ENCODE results near the gene DGCR2. TPM values are rescaled to one million over a fixed set of nuclear protein-coding genes. Genes with fewer than 3 reads are reported as not detected.

The DGCR2 gene
- total and polyA plus RNA-seq, 2 of the 4 experiments (the other 2 are of a cell fraction) = 17.2 to 35.4 TPM

DNA sequence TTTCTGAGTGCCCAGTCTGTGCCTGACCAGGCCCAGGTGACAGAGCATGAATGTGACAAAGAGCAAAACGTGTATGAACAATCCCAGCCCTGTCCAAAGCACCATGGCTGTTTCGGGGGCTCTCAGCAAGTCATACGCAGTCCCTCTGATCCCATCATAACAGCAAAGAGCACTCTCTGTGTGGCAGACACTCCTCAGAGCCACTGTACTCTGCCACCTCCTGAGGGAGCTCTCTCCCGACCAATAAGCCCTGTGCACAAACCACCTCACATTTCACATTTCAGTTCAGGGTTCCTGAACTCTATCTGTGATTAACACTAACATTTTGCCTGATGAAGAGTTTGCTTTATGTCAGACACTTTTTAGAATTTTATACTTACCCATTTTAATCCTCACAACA, 6.6 kb downstream of the DGCR2 start:
- H3K27me3 ChIP-seq (ENCODE audit: control insufficient read depth, insufficient read depth, low read length) = no peaks in the 10 kb centered on the region
- ATAC-seq (ENCODE audit: low read depth) = peak; percentile 56
- TF ChIP-seq RFX5 (IDR thresholded peaks at IDR 0.05; ENCODE audit: low read depth, low read length) (no peak), BHLHE40 (IDR thresholded peaks at IDR 0.05; ENCODE audit: low read depth, low read length) (no peak), NFE2L2 (IDR thresholded peaks at IDR 0.05; ENCODE audit: low read depth, low read length) (no peak), CEBPB (IDR thresholded peaks at IDR 0.05; ENCODE audit: low read depth, low read length) (no peak), SMC3 (IDR thresholded peaks at IDR 0.05; ENCODE audit: low read depth, low read length) (no peak), RAD21 (IDR thresholded peaks at IDR 0.05; ENCODE audit: low read length) (no peak)
- TF ChIP-seq, protein P1, sequence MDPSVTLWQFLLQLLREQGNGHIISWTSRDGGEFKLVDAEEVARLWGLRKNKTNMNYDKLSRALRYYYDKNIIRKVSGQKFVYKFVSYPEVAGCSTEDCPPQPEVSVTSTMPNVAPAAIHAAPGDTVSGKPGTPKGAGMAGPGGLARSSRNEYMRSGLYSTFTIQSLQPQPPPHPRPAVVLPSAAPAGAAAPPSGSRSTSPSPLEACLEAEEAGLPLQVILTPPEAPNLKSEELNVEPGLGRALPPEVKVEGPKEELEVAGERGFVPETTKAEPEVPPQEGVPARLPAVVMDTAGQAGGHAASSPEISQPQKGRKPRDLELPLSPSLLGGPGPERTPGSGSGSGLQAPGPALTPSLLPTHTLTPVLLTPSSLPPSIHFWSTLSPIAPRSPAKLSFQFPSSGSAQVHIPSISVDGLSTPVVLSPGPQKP (IDR thresholded peaks at IDR 0.05; ENCODE audit: borderline replicate concordance, low read depth, low read length) = no peak
- TF ChIP-seq, protein P2, sequence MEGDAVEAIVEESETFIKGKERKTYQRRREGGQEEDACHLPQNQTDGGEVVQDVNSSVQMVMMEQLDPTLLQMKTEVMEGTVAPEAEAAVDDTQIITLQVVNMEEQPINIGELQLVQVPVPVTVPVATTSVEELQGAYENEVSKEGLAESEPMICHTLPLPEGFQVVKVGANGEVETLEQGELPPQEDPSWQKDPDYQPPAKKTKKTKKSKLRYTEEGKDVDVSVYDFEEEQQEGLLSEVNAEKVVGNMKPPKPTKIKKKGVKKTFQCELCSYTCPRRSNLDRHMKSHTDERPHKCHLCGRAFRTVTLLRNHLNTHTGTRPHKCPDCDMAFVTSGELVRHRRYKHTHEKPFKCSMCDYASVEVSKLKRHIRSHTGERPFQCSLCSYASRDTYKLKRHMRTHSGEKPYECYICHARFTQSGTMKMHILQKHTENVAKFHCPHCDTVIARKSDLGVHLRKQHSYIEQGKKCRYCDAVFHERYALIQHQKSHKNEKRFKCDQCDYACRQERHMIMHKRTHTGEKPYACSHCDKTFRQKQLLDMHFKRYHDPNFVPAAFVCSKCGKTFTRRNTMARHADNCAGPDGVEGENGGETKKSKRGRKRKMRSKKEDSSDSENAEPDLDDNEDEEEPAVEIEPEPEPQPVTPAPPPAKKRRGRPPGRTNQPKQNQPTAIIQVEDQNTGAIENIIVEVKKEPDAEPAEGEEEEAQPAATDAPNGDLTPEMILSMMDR (conservative IDR thresholded peaks at IDR 0.05; ENCODE audit: low read depth, low read length) = 0 out of 2 replicates have a peak, but pooled peaks have one; percentile 13
- no peak overlapping the region for H4K91ac ChIP-seq (ENCODE audit: insufficient read depth, low read depth, low read length)
- no peak overlapping the region for H2AK9ac ChIP-seq (replicated peaks; ENCODE audit: low read depth, low read length, poor library complexity)
- peaks cover 84% of the 10 kb centered on the region for H4K20me1 ChIP-seq (ENCODE audit: insufficient read depth, low read length)
- no peak overlapping the region for H3K4me3 ChIP-seq (ENCODE audit: insufficient read depth, low read depth, low read length)
- H3K36me3 ChIP-seq (ENCODE audit: control insufficient read depth, insufficient read depth, low read length) = peaks cover 6% of the 10 kb centered on the region; the same call in 1 of the 2 replicates
- ChIA-PET POLR2A (ENCODE audit: unreplicated experiment) (no interaction called here), CTCF (no interaction called here)
- H3K9ac ChIP-seq (ENCODE audit: low read depth, low read length) = no peak overlapping the region
- no peak overlapping the region for H2AK5ac ChIP-seq (ENCODE audit: low read depth, low read length)
- H3K56ac ChIP-seq (ENCODE audit: extremely low read depth, insufficient read depth, low read length) = no peak overlapping the region
- H3K27ac ChIP-seq (ENCODE audit: insufficient read depth, low read length) = no peak overlapping the region
- no TSS peak for BruUV-seq (replicated peaks)
- in situ Hi-C loops (cut with MboI; ENCODE audit: low sequenced_read_pairs) (no loop called here), dilution Hi-C loops (cut with HindIII; ENCODE audit: low sequenced_read_pairs, unreplicated experiment) (no loop called here), intact Hi-C loops (cut with micrococcal nuclease) (no loop called here)
- no peak overlapping the region for H4K8ac ChIP-seq (ENCODE audit: low read depth in 2 of 2, low read length in 2 of 2)
- no peak overlapping the region for H2BK20ac ChIP-seq (ENCODE audit: low read depth, low read length)
- no peak overlapping the region for H3K4me2 ChIP-seq (ENCODE audit: low read depth, low read length)
- H2AFZ ChIP-seq (replicated peaks; ENCODE audit: low read length, poor library complexity) = no peak overlapping the region
- no peak overlapping the region for H3K18ac ChIP-seq (ENCODE audit: low read depth, low read length)
- H2BK15ac ChIP-seq (ENCODE audit: low read depth, low read length) = no peak overlapping the region
- peaks cover 33 to 80% of the 10 kb centered on the region in 2 experiments for H3K79me1 ChIP-seq (ENCODE audit: low read depth in 1 of 2, low read length in 2 of 2)
- DNase-seq = no peak
- no peak overlapping the region for H2BK5ac ChIP-seq (ENCODE audit: low read depth, low read length, poor library complexity, severe bottlenecking)
- no peak overlapping the region for H3K23ac ChIP-seq (ENCODE audit: low read depth, low read length)
- WGBS, 2 experiments (ENCODE audit: extremely low coverage in 2 of 2, insufficient read length in 1 of 2) = 40% methylated on average over 1 of the region's 4 CpGs; no CpG with 5 or more reads in 1 of the 2 experiments
- peaks cover 50% of the 10 kb centered on the region for H3K9me1 ChIP-seq (ENCODE audit: insufficient read depth, low read length)
- no peaks in the 10 kb centered on the region for H3K9me3 ChIP-seq (ENCODE audit: control insufficient read depth, insufficient read depth, low read length)
- H4K5ac ChIP-seq (ENCODE audit: low read depth, low read length) = no peak overlapping the region
- no peak overlapping the region for H3K4ac ChIP-seq (ENCODE audit: low read depth, low read length)
- H3K14ac ChIP-seq (replicated peaks; ENCODE audit: low read depth, low read length) = no peak overlapping the region
- H3K4me1 ChIP-seq (ENCODE audit: control insufficient read depth, insufficient read depth, low read length) = peaks cover 7% of the 10 kb centered on the region
- no peak overlapping the region for H2BK120ac ChIP-seq (ENCODE audit: low read depth, low read length)

Measured in IMR-90 (cell line).